HG03103 (cell line): Measurements from ENCODE around the gene SIK3.
"Not testable (repeated sequence)": the region's sequence is repeated elsewhere in the genome, so short reads cannot be mapped to it uniquely, and the experiment has no call there.

Source experiments
- ATAC-seq: cut with Tn5 transposase; IDR thresholded peaks from one replicate; pipeline ENCODE4 v1.9.1; 2021; ENCODE audit warnings: low read depth; ENCODE audit not compliant: unreplicated experiment

Gene SIK3

GRCh38 chr11:116813781-116814471 is 284.3 kb downstream of the SIK3 start:
- ATAC-seq = no peak

- ATAC-seq = no peak
Observed at GRCh38 chr11:116813170-116813569, 285.1 kb downstream of the SIK3 start.

DNA sequence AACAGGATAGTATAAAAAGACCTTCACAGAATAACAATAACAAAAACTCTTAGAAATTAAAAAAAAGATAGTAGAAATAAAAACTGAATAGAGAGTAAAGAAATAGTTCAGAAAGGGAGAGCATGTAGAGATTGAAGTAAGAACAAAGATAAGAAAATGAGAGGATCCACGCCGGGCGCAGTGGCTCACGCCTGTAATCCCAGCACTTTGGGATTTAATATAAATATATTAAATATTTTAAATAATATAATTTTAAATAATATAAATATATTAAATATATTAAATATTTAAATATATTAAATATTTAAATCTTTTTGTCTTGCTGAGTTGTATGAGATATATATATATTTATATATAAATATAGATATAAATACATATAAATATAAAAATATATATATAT is 286.1 kb downstream of the SIK3 start:
- no peak for ATAC-seq

GRCh38 chr11:116811194-116811593 is 287.0 kb downstream of the SIK3 start:
- no peak for ATAC-seq

GRCh38 chr11:116808262-116809175 is 289.7 kb downstream of the SIK3 start:
- no peak for ATAC-seq

- ATAC-seq = no peak
Observed at GRCh38 chr11:116807601-116808261, 290.5 kb downstream of the SIK3 start.

DNA sequence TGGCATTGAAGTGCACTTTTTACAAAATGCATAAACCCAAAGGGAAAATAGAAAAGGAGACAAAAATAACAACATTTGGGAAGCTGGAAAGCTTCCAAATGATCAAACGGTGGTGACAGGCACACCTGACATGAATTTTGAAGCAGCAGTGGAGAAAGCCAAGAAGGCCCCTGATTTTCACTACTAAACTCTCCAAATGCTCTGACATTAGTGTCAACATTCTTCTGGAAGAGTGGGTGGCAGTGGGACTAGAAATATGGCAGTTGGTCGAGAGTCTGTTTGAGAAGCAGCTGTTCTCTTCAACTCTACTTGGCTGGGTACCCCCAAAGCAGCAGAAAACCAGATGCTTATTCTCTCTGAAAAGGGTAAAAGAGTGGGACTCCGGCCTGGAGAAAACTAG is 294.2 kb downstream of the SIK3 start:
- ATAC-seq = no peak

- not testable (repeated sequence) for ATAC-seq
Observed at GRCh38 chr11:116801662-116802061, 296.6 kb downstream of the SIK3 start.

DNA sequence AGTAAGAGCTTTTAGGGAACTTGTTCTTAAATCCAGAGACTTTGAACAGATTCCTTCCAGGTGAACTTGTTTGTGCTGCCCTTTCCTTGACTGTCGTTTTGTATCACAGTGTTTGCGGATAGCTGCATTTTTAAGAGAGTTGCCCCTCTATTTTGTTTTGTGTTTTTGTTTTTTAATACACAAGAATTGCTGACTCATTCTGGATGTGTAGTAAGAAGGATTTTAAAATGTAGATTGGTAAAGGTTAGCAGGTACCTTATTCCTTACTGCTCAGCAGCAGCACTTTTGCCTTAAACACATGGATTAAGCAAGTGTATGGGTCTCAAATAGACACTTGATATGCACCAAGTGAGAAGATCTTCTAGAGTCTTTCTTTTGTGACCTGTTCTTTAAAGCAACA is 297.6 kb downstream of the SIK3 start:
- ATAC-seq = no peak

DNA sequence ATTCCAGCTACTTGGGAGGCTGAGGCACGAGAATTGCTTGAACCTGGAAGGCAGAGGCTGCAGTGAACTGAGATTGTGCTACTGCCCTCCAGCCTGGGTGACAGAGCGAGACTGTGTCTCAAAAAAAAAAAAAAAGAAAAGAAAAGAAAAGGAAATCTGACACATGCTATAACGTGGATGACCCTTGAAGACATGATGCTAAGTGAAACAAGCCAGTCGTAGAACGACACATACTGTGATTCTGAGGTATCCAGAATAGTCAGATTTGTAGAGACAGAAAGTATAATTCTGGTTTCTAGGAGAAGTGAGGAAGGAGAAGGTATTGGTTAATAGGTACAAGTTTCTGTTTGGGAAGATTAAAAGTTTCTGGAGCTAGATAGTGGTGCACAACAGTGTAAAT is 299.9 kb downstream of the SIK3 start:
- no peak for ATAC-seq

DNA sequence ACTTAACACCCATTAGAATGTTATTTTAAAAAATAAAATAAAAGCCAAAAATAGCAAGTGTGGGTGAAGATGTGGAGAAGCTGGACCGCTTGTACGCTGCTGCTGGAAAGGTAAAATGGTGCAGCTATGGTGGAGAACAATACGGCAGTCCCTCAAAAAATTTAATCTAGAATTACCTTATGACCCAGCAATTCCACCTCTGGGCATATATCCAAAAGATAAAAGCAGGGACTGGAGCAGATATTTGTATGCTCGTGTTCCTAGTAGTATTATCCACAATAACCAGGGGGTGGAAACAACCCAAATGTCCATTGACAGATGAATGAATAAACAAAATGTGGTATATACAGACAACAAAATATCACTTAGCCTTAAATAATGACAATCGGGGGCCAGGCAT is 300.4 kb downstream of the SIK3 start:
- ATAC-seq = no peak

GRCh38 chr11:116796548-116796947 is 301.7 kb downstream of the SIK3 start:
- no peak for ATAC-seq

GRCh38 chr11:116794851-116795250 is 303.4 kb downstream of the SIK3 start:
- ATAC-seq = no peak

DNA sequence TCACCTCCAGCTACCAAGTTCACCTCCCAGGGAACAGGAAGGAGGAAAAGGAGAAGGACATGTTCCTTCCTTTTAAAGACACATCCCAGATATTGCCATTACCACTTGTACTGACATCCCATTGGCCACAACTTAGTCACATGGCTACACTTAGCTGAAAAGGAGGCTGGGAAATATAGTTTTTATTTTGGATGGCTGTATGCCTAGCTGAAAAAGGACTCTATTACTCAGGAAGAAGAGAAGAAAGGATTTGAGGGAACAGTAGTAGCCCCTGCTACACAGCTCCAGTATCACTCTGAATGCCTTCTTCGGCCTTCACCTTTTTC is 304.5 kb downstream of the SIK3 start:
- no peak for ATAC-seq
